GM23338 (cell line): ENCODE data around the gene GGNBP2.

Experiments used
- POLR2AphosphoS5 ChIP-seq: IDR thresholded peaks from 2 replicates; pipeline ENCODE4 v1.6.1; 2016; ENCODE audit warnings: antibody characterized with exemption, low read depth
- TF ChIP-seq, protein P1 (sequence below), 2 experiments: fragments of 200-600 bp in 1 of 2; sonication (generic) in 1 of 2; conservative IDR thresholded peaks; 2 replicates each; pipeline versions ENCODE4 v1.5.1 to v1.6.1; 2016 to 2017; ENCODE audit warnings: antibody characterized with exemption in 2 of 2, low read depth in 2 of 2, mild to moderate bottlenecking in 2 of 2, moderate library complexity in 1 of 2

DNA sequence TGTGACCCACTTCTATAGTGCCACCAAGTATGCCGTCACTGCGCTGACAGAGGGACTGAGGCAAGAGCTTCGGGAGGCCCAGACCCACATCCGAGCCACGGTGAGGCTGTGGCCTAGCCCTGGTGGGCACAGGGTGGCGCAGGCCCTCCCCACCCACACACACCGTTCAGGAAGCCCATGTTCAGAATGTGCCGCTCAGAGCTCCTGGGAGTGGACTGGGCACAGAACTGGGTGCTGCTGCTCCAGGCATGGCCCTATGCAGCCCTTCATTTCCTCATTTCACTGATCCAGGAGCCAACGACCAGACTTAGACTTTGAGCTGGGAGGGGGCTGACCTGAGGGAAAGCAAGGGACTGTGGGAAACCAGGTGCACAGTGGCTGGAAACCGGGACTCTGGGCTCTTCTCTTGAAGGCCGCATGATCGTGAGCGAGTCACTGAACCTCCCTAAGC, 54.3 kb downstream of the GGNBP2 start:
- TF ChIP-seq, protein P1, sequence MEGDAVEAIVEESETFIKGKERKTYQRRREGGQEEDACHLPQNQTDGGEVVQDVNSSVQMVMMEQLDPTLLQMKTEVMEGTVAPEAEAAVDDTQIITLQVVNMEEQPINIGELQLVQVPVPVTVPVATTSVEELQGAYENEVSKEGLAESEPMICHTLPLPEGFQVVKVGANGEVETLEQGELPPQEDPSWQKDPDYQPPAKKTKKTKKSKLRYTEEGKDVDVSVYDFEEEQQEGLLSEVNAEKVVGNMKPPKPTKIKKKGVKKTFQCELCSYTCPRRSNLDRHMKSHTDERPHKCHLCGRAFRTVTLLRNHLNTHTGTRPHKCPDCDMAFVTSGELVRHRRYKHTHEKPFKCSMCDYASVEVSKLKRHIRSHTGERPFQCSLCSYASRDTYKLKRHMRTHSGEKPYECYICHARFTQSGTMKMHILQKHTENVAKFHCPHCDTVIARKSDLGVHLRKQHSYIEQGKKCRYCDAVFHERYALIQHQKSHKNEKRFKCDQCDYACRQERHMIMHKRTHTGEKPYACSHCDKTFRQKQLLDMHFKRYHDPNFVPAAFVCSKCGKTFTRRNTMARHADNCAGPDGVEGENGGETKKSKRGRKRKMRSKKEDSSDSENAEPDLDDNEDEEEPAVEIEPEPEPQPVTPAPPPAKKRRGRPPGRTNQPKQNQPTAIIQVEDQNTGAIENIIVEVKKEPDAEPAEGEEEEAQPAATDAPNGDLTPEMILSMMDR (conservative IDR thresholded peaks at IDR 0.05; ENCODE audit: low read depth in 2 of 2), result no peak
- no peak for TF ChIP-seq POLR2AphosphoS5
